Adrenal gland (tissue), 12 donors: ENCODE results near the gene MTM1. TPM values are rescaled to one million over a fixed set of nuclear protein-coding genes. Genes with fewer than 3 reads are reported as not detected.

ENCODE experiments used
- DNase-seq, 7 donors: peaks; one replicate each; pipeline ENCODE4 v3.0.0-alpha.2; 2019 to 2020
- H3K27ac ChIP-seq, 5 donors: fragments of 200-600 bp; sonication (generic) in 4 of 5; 1 replicate in 3 of 5; 2 replicates in 2 of 5; pipeline versions ENCODE4 v1.5.1 to v1.8.0; 2016 to 2020; ENCODE audit warnings: mild to moderate bottlenecking in 1 of 5
- H3K27me3 ChIP-seq: fragments of 200-600 bp; 2 replicates; pipeline ENCODE4 v1.8.0; 2021
- H3K36me3 ChIP-seq, 2 donors: fragments of 200-600 bp; replicated peaks in 1 of 2; 1 replicate in 1 of 2; 2 replicates in 1 of 2; pipeline versions ENCODE4 v1.5.1 to v1.8.0; 2018 to 2022
- H3K4me1 ChIP-seq, 2 donors: fragments of 200-600 bp; replicated peaks in 1 of 2; 1 replicate in 1 of 2; 2 replicates in 1 of 2; pipeline versions ENCODE4 v1.5.1 to v1.8.0; 2018 to 2021
- H3K4me3 ChIP-seq, 4 donors: fragments of 200-600 bp; sonication (generic) in 3 of 4; one replicate each; pipeline ENCODE4 v1.5.1; 2016 to 2018
- H3K9me3 ChIP-seq, 3 donors: fragments of 200-600 bp; sonication (generic) in 1 of 3; replicated peaks in 1 of 3; 1 replicate in 2 of 3; 2 replicates in 1 of 3; pipeline versions ENCODE4 v1.5.1 to v1.8.0; 2016 to 2021
- CTCF ChIP-seq, 6 experiments: fragments of 450-650 bp in 4 of 6; fragments of 200-600 bp in 2 of 6; sonication (generic) in 1 of 6; IDR thresholded peaks; 1 replicate in 5 of 6; 2 replicates in 1 of 6; pipeline versions ENCODE4 v1.5.1 to v1.8.0; 2016 to 2021; ENCODE audit warnings: antibody characterized with exemption in 6 of 6, mild to moderate bottlenecking in 2 of 6, moderate library complexity in 1 of 6
- POLR2A ChIP-seq, 2 donors: fragments of 450-650 bp; IDR thresholded peaks; one replicate each; pipeline ENCODE4 v1.6.1; 2017; ENCODE audit warnings: antibody characterized with exemption in 2 of 2, mild to moderate bottlenecking in 2 of 2, moderate library complexity in 1 of 2
- WGBS, 4 donors: extraction: QIAGEN DNeasy Blood & Tissue Kit in 2 of 4; methylation state at CpG; one replicate each; pipeline versions ENCODE4 v1.1.5 to v1.1.7; 2013 to 2017; 5-methylcytosine and 5-hydroxymethylcytosine counted together
- intact Hi-C, 2 donors: fragments of 100-400 bp; cut with DNase I; formaldehyde crosslinking; loops; one replicate each; pipeline versions ENCODE4 v1.14.1 to v1.15.0; 2022 to 2023
- polyA plus RNA-seq, 3 donors: library from polyadenylated mRNA; stranded (reverse); fragments of 200-250 nt in 2 of 3; fragments of 350-450 nt in 1 of 3; fragmentation: Illumina TruSeq in 1 of 3; extraction: RNeasy Lipid Tissue Mini Kit (QIAGEN cat#74804) in 1 of 3; gene quantifications; one replicate each; pipeline ENCODE4 v1.2.3, GENCODE V29; 2013 to 2014
- total RNA-seq, 9 donors: library from RNA; depleted of rRNA in 4 of 9; stranded (reverse); fragments of >200 nt in 4 of 9; fragments of 120-200 nt in 1 of 9; fragmentation: NEBNext Ultra II Directional in 1 of 9; extraction: Animal tissue kit (Norgen Biotek cat#: 25700) in 1 of 9; gene quantifications; one replicate each; pipeline versions ENCODE4 v1.1.0 to v1.2.4, GENCODE V29; 2013 to 2023
- donor health status: healthy with polysubstance abuse.
- donor health status: Bipolar disorder and iron deficiency.
- donor health status: DM: yes; HTN: yes; CAD: no.
- donor health status: DM: no; HTN: no; CAD: no.
- donor health status: DM: no; HTN: no; CAD: no.
- donor health status: DM: yes; HTN: yes; CAD: no.

MTM1 gene
- total and polyA plus RNA-seq, 12 donors: 4.1 to 31.4 (median 24.9) TPM

GRCh38 chrX:150565551-150565950 lies 2.9 kb upstream of the MTM1 start:
- no peak for DNase-seq
- peaks cover 0 to 8% of the 10 kb centered on the region in 2 donors for H3K4me1 ChIP-seq
- H3K9me3 ChIP-seq: no peaks in the 10 kb centered on the region
- TF ChIP-seq POLR2A (IDR thresholded peaks at IDR 0.05) (no peak), CTCF (IDR thresholded peaks at IDR 0.05) (no peak)
- no peaks in the 10 kb centered on the region for H3K36me3 ChIP-seq
- no peak overlapping the region for H3K27ac ChIP-seq
- 75 to 96% (median 80%) methylated on average over 4 to 5 of the region's 5 CpGs for WGBS, 4 donors
- no peak overlapping the region for H3K4me3 ChIP-seq
- intact Hi-C loops: no loop called here
- peaks cover 4% of the 10 kb centered on the region for H3K27me3 ChIP-seq

GRCh38 chrX:150566734-150567182 lies 1.7 kb upstream of the MTM1 start:
- Histone ChIP-seq H3K4me1 (peaks cover 0 to 13% of the 10 kb centered on the region in 2 donors), H3K27ac (no peak overlapping the region), H3K4me3 (no peak overlapping the region), H3K36me3 (no peaks in the 10 kb centered on the region), H3K9me3 (no peaks in the 10 kb centered on the region), H3K27me3 (peaks cover 4% of the 10 kb centered on the region)
- intact Hi-C loops: no loop called here
- WGBS, 4 donors: 58 to 80% (median 73%) methylated on average over 3 of the region's 3 CpGs
- no peak for DNase-seq
- TF ChIP-seq CTCF (IDR thresholded peaks at IDR 0.05): no peak
- TF ChIP-seq POLR2A (IDR thresholded peaks at IDR 0.05): no peak

- Histone ChIP-seq H3K27me3 (peaks cover 1% of the 10 kb centered on the region), H3K4me1 (peaks cover 0 to 23% of the 10 kb centered on the region in 2 donors), H3K4me3 (no peak overlapping the region), H3K36me3 (no peaks in the 10 kb centered on the region), H3K9me3 (no peaks in the 10 kb centered on the region), H3K27ac (no peak overlapping the region)
- DNase-seq: no peak
- intact Hi-C loops: no loop called here
- TF ChIP-seq POLR2A (IDR thresholded peaks at IDR 0.05): no peak
- TF ChIP-seq CTCF (IDR thresholded peaks at IDR 0.05): no peak
- 58 to 63% (median 60%) methylated on average over 23 of the region's 23 CpGs for WGBS, 4 donors
Observed at GRCh38 chrX:150567645-150568319, 639 bp upstream of the MTM1 start.

- WGBS, 4 donors: 3 to 49% (median 26%) methylated on average over 5 to 17 of the region's 17 CpGs
- Histone ChIP-seq H3K27me3 (no peaks in the 10 kb centered on the region), H3K36me3 (no peaks in the 10 kb centered on the region), H3K4me3 (peak overlapping the region; percentile 25 to 60 (median 40)), H3K9me3 (no peaks in the 10 kb centered on the region), H3K27ac (peak overlapping the region; percentile 39 to 87 (median 79)), H3K4me1 (peaks cover 0 to 31% of the 10 kb centered on the region in 2 donors)
- TF ChIP-seq CTCF (IDR thresholded peaks at IDR 0.05) (no peak), POLR2A (IDR thresholded peaks at IDR 0.05) (no peak)
- DNase-seq: peak in 5 of 7 donors; percentile 37 to 67 (median 43)
- intact Hi-C loops: no loop called here
Observed at GRCh38 chrX:150569155-150569477, 695 bp downstream of the MTM1 start.
